ENCODE measurements around the gene DDIT4L. TPM values are rescaled to one million over a fixed set of nuclear protein-coding genes. Genes with fewer than 3 reads are reported as not detected.

Gene DDIT4L
- total and polyA plus RNA-seq, 4 donors: 0.08 to 0.21 (median 0.13) TPM

DNA sequence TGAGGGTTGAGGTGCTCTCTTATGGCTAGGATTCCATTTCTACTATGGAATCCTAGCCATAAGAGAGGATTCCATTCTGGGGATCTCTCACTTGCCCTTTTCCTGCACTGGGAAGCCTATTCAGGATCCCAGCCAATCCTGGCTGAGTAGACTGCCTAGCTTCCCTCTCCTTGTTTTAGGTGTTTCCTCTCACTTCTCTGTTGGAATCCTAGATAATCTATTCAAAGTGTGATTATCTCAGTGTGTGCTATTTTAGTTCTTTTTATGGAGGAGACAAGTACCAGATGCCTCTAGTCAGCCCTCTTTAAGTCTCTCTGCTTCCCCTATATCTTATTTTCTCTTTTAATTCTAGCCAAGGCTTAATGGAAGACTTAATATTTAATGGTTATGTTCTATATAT, 34.5 kb upstream of the DDIT4L start:
- no peaks in the 10 kb centered on the region for H3K36me3 ChIP-seq (ENCODE audit: control insufficient read depth in 4 of 4, insufficient read depth in 3 of 4, low read depth in 1 of 4, low read length in 3 of 4)
- TF ChIP-seq TAF1 (conservative IDR thresholded peaks at IDR 0.05): no peak
- TF ChIP-seq SP1 (IDR thresholded peaks at IDR 0.05): no peak
- TF ChIP-seq, protein P1, sequence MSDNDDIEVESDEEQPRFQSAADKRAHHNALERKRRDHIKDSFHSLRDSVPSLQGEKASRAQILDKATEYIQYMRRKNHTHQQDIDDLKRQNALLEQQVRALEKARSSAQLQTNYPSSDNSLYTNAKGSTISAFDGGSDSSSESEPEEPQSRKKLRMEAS (IDR thresholded peaks at IDR 0.05): no peak
- no peak for TF ChIP-seq FOXA1 (IDR thresholded peaks at IDR 0.05)
- TF ChIP-seq JUND (IDR thresholded peaks at IDR 0.05): no peak
- no peak for TF ChIP-seq RXRA (IDR thresholded peaks at IDR 0.05)
- TF ChIP-seq EGR1 (IDR thresholded peaks at IDR 0.05; ENCODE audit: low read depth in 2 of 2): no peak
- no peak for TF ChIP-seq GABPA (IDR thresholded peaks at IDR 0.05 in 1 of 2, conservative IDR thresholded peaks at IDR 0.05 in 1 of 2)
- no peak for TF ChIP-seq RAD21 (IDR thresholded peaks at IDR 0.05)
- TF ChIP-seq, protein P2, sequence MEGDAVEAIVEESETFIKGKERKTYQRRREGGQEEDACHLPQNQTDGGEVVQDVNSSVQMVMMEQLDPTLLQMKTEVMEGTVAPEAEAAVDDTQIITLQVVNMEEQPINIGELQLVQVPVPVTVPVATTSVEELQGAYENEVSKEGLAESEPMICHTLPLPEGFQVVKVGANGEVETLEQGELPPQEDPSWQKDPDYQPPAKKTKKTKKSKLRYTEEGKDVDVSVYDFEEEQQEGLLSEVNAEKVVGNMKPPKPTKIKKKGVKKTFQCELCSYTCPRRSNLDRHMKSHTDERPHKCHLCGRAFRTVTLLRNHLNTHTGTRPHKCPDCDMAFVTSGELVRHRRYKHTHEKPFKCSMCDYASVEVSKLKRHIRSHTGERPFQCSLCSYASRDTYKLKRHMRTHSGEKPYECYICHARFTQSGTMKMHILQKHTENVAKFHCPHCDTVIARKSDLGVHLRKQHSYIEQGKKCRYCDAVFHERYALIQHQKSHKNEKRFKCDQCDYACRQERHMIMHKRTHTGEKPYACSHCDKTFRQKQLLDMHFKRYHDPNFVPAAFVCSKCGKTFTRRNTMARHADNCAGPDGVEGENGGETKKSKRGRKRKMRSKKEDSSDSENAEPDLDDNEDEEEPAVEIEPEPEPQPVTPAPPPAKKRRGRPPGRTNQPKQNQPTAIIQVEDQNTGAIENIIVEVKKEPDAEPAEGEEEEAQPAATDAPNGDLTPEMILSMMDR (IDR thresholded peaks at IDR 0.05; ENCODE audit: low read depth, low read length, missing input control): no peak
- TF ChIP-seq HNF4A (conservative IDR thresholded peaks at IDR 0.05): no peak
- TF ChIP-seq, protein P3, sequence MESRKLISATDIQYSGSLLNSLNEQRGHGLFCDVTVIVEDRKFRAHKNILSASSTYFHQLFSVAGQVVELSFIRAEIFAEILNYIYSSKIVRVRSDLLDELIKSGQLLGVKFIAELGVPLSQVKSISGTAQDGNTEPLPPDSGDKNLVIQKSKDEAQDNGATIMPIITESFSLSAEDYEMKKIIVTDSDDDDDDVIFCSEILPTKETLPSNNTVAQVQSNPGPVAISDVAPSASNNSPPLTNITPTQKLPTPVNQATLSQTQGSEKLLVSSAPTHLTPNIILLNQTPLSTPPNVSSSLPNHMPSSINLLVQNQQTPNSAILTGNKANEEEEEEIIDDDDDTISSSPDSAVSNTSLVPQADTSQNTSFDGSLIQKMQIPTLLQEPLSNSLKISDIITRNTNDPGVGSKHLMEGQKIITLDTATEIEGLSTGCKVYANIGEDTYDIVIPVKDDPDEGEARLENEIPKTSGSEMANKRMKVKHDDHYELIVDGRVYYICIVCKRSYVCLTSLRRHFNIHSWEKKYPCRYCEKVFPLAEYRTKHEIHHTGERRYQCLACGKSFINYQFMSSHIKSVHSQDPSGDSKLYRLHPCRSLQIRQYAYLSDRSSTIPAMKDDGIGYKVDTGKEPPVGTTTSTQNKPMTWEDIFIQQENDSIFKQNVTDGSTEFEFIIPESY (IDR thresholded peaks at IDR 0.05): no peak
- no peak overlapping the region for H3K27ac ChIP-seq (ENCODE audit: low read depth in 1 of 2, low read length in 2 of 2)
- peaks cover 9 to 20% (median 14%) of the 10 kb centered on the region in 4 donors for H3K9me3 ChIP-seq (ENCODE audit: control insufficient read depth in 4 of 4, low read length in 3 of 4)
- no peak for DNase-seq (ENCODE audit: low spot score)
- no peaks in the 10 kb centered on the region for H3K4me1 ChIP-seq (ENCODE audit: control insufficient read depth in 4 of 4, insufficient read depth in 4 of 4, low read length in 3 of 4)
- no peaks in the 10 kb centered on the region for H3K27me3 ChIP-seq (ENCODE audit: control insufficient read depth in 4 of 4, insufficient read depth in 4 of 4, low read length in 3 of 4)
- no peak overlapping the region for H3K9ac ChIP-seq (ENCODE audit: low read depth in 1 of 2, low read length in 2 of 2)
- no peak overlapping the region for H3K4me3 ChIP-seq (ENCODE audit: low read depth in 1 of 3, low read length in 3 of 3)

DNA sequence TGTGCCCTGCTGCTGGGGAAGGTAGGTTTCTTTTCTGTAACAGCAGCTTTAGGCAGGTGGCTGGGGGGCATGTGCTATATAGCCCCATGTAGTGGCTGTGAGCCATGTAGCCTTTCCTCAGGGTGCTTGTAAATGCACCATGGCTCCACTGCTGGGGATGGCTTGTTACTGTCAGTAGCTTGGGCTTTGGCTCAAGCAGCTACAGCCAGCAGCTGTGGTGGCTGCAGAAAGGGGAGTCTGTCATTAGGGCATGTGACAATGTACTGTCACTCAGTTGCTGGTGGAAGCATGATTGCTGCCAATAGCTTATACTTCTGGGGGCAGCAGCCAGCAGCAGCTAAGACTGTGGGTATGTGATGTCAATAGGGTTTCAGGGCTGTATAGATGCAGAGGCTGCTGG, 33.9 kb upstream of the DDIT4L start:
- TF ChIP-seq FOXA1 (IDR thresholded peaks at IDR 0.05) (no peak), NR2F2 (IDR thresholded peaks at IDR 0.05) (no peak), JUND (IDR thresholded peaks at IDR 0.05) (no peak), FOXA2 (IDR thresholded peaks at IDR 0.05) (no peak), SP1 (IDR thresholded peaks at IDR 0.05) (no peak), HNF4G (IDR thresholded peaks at IDR 0.05) (no peak), YY1 (IDR thresholded peaks at IDR 0.05) (no peak), HNF4A (conservative IDR thresholded peaks at IDR 0.05) (no peak), RAD21 (IDR thresholded peaks at IDR 0.05) (no peak), GABPA (IDR thresholded peaks at IDR 0.05 in 1 of 2, conservative IDR thresholded peaks at IDR 0.05 in 1 of 2) (no peak), EGR1 (IDR thresholded peaks at IDR 0.05; ENCODE audit: low read depth in 2 of 2) (no peak)
- TF ChIP-seq, protein P4, sequence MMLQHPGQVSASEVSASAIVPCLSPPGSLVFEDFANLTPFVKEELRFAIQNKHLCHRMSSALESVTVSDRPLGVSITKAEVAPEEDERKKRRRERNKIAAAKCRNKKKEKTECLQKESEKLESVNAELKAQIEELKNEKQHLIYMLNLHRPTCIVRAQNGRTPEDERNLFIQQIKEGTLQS (IDR thresholded peaks at IDR 0.05): no peak
- TF ChIP-seq, protein P3 (IDR thresholded peaks at IDR 0.05): no peak
- TF ChIP-seq, protein P1 (IDR thresholded peaks at IDR 0.05): no peak
- TF ChIP-seq, protein P5, sequence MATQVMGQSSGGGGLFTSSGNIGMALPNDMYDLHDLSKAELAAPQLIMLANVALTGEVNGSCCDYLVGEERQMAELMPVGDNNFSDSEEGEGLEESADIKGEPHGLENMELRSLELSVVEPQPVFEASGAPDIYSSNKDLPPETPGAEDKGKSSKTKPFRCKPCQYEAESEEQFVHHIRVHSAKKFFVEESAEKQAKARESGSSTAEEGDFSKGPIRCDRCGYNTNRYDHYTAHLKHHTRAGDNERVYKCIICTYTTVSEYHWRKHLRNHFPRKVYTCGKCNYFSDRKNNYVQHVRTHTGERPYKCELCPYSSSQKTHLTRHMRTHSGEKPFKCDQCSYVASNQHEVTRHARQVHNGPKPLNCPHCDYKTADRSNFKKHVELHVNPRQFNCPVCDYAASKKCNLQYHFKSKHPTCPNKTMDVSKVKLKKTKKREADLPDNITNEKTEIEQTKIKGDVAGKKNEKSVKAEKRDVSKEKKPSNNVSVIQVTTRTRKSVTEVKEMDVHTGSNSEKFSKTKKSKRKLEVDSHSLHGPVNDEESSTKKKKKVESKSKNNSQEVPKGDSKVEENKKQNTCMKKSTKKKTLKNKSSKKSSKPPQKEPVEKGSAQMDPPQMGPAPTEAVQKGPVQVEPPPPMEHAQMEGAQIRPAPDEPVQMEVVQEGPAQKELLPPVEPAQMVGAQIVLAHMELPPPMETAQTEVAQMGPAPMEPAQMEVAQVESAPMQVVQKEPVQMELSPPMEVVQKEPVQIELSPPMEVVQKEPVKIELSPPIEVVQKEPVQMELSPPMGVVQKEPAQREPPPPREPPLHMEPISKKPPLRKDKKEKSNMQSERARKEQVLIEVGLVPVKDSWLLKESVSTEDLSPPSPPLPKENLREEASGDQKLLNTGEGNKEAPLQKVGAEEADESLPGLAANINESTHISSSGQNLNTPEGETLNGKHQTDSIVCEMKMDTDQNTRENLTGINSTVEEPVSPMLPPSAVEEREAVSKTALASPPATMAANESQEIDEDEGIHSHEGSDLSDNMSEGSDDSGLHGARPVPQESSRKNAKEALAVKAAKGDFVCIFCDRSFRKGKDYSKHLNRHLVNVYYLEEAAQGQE (IDR thresholded peaks at IDR 0.05): no peak
- TF ChIP-seq, protein P2 (IDR thresholded peaks at IDR 0.05; ENCODE audit: low read depth, low read length, missing input control): no peak
- Histone ChIP-seq H3K4me1 (ENCODE audit: control insufficient read depth in 4 of 4, insufficient read depth in 4 of 4, low read length in 3 of 4) (no peaks in the 10 kb centered on the region), H3K27ac (ENCODE audit: low read depth in 1 of 2, low read length in 2 of 2) (no peak overlapping the region), H3K9ac (ENCODE audit: low read depth in 1 of 2, low read length in 2 of 2) (no peak overlapping the region), H3K36me3 (ENCODE audit: control insufficient read depth in 4 of 4, insufficient read depth in 3 of 4, low read depth in 1 of 4, low read length in 3 of 4) (no peaks in the 10 kb centered on the region), H3K4me3 (ENCODE audit: low read depth in 1 of 3, low read length in 3 of 3) (no peak overlapping the region), H3K9me3 (ENCODE audit: control insufficient read depth in 4 of 4, low read length in 3 of 4) (peaks cover 9 to 20% (median 14%) of the 10 kb centered on the region in 4 donors), H3K27me3 (ENCODE audit: control insufficient read depth in 4 of 4, insufficient read depth in 4 of 4, low read length in 3 of 4) (no peaks in the 10 kb centered on the region)
- no peak for DNase-seq (ENCODE audit: low spot score)

All from liver (tissue), 9 donors.